GM12865 (cell line): ENCODE results near the gene JARID2.
A peak's percentile ranks its signal among the peaks of the same experiment; 100 is the strongest.

ENCODE experiments used
- DNase-seq: peaks from one replicate; pipeline ENCODE4 v3.0.0; 2010; ENCODE audit warnings: low read depth
- H3K4me3 ChIP-seq: 2 replicates; pipeline ENCODE4 v1.5.1; 2011; ENCODE audit warnings: mild to moderate bottlenecking, low read depth, low read length, control low read depth
- TF ChIP-seq, protein P1 (sequence below): IDR thresholded peaks from 2 replicates; pipeline ENCODE4 v1.5.1; 2011; ENCODE audit warnings: low read length, control low read depth, low read depth, inconsistent platforms; ENCODE audit not compliant: insufficient read depth; ENCODE audit errors: missing control alignments

Gene JARID2

DNA sequence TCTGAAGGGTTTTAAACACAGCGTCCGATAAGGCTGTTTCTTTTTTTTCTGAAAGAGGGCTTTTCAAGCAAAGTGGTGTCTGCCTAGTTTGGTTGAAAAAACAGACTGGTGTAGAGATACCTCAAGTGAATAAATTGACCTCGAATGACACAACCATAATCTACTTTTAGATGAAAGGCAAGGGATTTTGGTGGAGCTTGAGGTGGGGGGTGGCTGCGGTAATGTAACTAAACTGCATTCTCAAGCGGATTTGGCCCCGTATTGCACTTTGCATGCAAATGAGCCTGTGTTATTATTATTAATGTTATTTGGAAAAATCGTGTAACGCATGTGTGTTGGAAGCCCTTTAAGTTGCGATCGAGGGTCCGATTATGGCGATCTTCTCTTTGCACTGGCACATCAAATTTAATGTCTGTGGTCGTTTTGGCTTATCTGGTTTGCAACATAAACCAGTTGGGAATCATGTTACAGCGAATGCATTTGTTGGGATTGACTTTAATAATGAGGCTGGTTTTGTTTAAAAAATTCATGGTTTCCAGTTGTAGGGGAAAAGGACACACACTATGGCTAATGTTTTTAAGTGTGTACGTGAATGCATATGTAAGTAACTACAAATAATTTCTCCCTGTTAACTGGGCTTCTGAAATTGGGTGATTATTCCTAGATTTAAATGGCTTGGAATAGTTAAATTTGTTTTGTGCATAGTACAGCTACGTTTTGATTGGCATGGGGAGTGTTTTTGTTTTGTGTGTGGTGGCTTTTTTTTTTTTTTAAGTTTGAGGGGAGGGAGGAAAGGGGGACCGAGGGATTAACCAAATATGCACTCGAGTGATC, 1.0 kb downstream of the JARID2 start:
- TF ChIP-seq, protein P1, sequence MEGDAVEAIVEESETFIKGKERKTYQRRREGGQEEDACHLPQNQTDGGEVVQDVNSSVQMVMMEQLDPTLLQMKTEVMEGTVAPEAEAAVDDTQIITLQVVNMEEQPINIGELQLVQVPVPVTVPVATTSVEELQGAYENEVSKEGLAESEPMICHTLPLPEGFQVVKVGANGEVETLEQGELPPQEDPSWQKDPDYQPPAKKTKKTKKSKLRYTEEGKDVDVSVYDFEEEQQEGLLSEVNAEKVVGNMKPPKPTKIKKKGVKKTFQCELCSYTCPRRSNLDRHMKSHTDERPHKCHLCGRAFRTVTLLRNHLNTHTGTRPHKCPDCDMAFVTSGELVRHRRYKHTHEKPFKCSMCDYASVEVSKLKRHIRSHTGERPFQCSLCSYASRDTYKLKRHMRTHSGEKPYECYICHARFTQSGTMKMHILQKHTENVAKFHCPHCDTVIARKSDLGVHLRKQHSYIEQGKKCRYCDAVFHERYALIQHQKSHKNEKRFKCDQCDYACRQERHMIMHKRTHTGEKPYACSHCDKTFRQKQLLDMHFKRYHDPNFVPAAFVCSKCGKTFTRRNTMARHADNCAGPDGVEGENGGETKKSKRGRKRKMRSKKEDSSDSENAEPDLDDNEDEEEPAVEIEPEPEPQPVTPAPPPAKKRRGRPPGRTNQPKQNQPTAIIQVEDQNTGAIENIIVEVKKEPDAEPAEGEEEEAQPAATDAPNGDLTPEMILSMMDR: no peak
- peak overlapping the region; percentile 72 for H3K4me3 ChIP-seq
- no peak for DNase-seq

- TF ChIP-seq, protein P1: peak; percentile 48
- H3K4me3 ChIP-seq: peak overlapping the region; percentile 72
- DNase-seq: peak; percentile 53
These were observed 1.9 kb downstream of the JARID2 start for GRCh38 chr6:15247500-15248450.

- TF ChIP-seq, protein P1: no peak
- peak overlapping the region; percentile 89 for H3K4me3 ChIP-seq
- DNase-seq: peak; percentile 96
These were observed 2.8 kb downstream of the JARID2 start for GRCh38 chr6:15248451-15249370.

GRCh38 chr6:15249371-15250019, 3.6 kb downstream of the JARID2 start:
- no peak for DNase-seq
- peak overlapping the region; percentile 89 for H3K4me3 ChIP-seq
- TF ChIP-seq, protein P1: no peak

GRCh38 chr6:15250187-15251168, 4.6 kb downstream of the JARID2 start:
- no peak overlapping the region for H3K4me3 ChIP-seq
- DNase-seq: no peak
- TF ChIP-seq, protein P1: no peak
